ENCODE data around the gene GPI.

- TF ChIP-seq CTCF (conservative IDR thresholded peaks at IDR 0.05; ENCODE audit: low read depth, low read length) (no peak), EZH2 (IDR thresholded peaks at IDR 0.05; ENCODE audit: low read length, unreplicated experiment) (no peak)
Observed at GRCh38 chr19:34343751-34344150, 21.2 kb upstream of the GPI start.

Measured in PC-3 (cell line).